ENCODE results near the gene KANK3. TPM values are rescaled to one million over a fixed set of nuclear protein-coding genes. Genes with fewer than 3 reads are reported as not detected.
"Not testable (repeated sequence)": the region's sequence is repeated elsewhere in the genome, so short reads cannot be mapped to it uniquely, and the experiment has no call there.

Gene KANK3
- total RNA-seq, 2 donors from 2014 or later, result 12.8 to 18.4 TPM

GRCh38 chr19:8304841-8305621 is 38.0 kb downstream of the KANK3 start:
- peaks cover 0 to 39% of the 10 kb centered on the region in 2 donors for H3K4me1 ChIP-seq
- TF ChIP-seq CTCF (IDR thresholded peaks at IDR 0.05), result no peak
- no peaks in the 10 kb centered on the region for H3K27me3 ChIP-seq
- H3K4me3 ChIP-seq, result no peak overlapping the region
- H3K27ac ChIP-seq, result no peak overlapping the region
- peaks cover 16% of the 10 kb centered on the region for H3K36me3 ChIP-seq
- no peaks in the 10 kb centered on the region for H3K9me3 ChIP-seq
- peak; percentile 49 for DNase-seq (ENCODE audit: low spot score)

- TF ChIP-seq CTCF (IDR thresholded peaks at IDR 0.05), result no peak
- Histone ChIP-seq H3K36me3 (peaks cover 7% of the 10 kb centered on the region), H3K4me3 (no peak overlapping the region), H3K27ac (no peak overlapping the region), H3K9me3 (no peaks in the 10 kb centered on the region), H3K27me3 (no peaks in the 10 kb centered on the region), H3K4me1 (peaks cover 0 to 17% of the 10 kb centered on the region in 2 donors)
- peak; percentile 55 for DNase-seq (ENCODE audit: low spot score)
Measured at GRCh38 chr19:8302734-8303133, 40.3 kb downstream of the KANK3 start.

- Histone ChIP-seq H3K27me3 (no peaks in the 10 kb centered on the region), H3K4me3 (no peak overlapping the region), H3K4me1 (peaks cover 0 to 13% of the 10 kb centered on the region in 2 donors), H3K27ac (no peak overlapping the region), H3K9me3 (no peaks in the 10 kb centered on the region), H3K36me3 (peaks cover 7% of the 10 kb centered on the region)
- TF ChIP-seq CTCF (IDR thresholded peaks at IDR 0.05), result no peak
- DNase-seq (ENCODE audit: low spot score), result peak; percentile 58
Measured at GRCh38 chr19:8302357-8302691, 40.7 kb downstream of the KANK3 start.

- not testable (repeated sequence) for H3K27ac ChIP-seq; H3K4me1 ChIP-seq; H3K9me3 ChIP-seq; DNase-seq (ENCODE audit: low spot score); H3K4me3 ChIP-seq; H3K27me3 ChIP-seq; H3K36me3 ChIP-seq
Measured at GRCh38 chr19:8291337-8291736, 51.7 kb downstream of the KANK3 start.

DNA sequence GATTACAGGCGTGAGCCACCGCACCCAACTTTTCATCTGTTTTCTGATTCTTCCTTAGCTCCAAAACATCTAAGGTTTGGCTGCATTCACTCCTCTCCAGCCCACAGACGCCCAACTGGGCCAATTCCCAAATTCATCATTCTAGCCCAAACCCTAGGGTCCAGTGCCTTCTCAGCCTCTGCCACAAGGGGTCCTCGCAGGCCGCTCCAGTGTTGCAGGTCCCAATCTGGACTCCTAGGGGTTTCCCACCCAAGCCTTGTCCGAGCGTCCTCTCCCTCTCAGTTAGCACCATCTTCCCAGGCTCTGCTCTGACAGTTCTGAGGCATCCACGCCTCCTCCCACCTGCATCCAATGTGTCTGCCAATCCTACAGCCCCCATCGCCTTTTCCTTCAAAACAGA is 66.6 kb downstream of the KANK3 start:
- H3K27me3 ChIP-seq; H3K9me3 ChIP-seq; H3K4me3 ChIP-seq; H3K36me3 ChIP-seq; DNase-seq (ENCODE audit: low spot score); H3K4me1 ChIP-seq; H3K27ac ChIP-seq: not testable (repeated sequence)

Small RNA genes lying within 50 kb of the gene (microRNA-seq; reads per million reads assigned to microRNA genes)
- gene MIR4999 (ENCODE audit: borderline number of aligned reads in 2 of 2, borderline replicate concordance in 1 of 2), result 5.7 to 12.0 reads per million in 2 donors

Other genes starting within 250 kb of the KANK3 start
- not detected for gene FBN3, start 193.7 kb downstream of the KANK3 start, total RNA-seq
- 10 to 100 TPM; 19.4 to 20.5 TPM for gene CERS4, start 133.9 kb downstream of the KANK3 start, total RNA-seq
- 10 to 100 TPM; 48.8 to 51.0 TPM for gene CD320, start 34.9 kb downstream of the KANK3 start, total RNA-seq
- 10 to 100 TPM; 81.0 to 82.0 TPM for gene NDUFA7, start 21.9 kb downstream of the KANK3 start, total RNA-seq
- gene RPS28, start 21.8 kb downstream of the KANK3 start, total RNA-seq, result 100 to 1,000 TPM; 158 to 402 TPM
- 10 to 100 TPM; 32.6 to 69.1 TPM for gene ANGPTL4, start 20.9 kb upstream of the KANK3 start, total RNA-seq
- gene RAB11B, start 47.1 kb upstream of the KANK3 start, total RNA-seq, result 10 to 100 TPM; 51.0 to 66.0 TPM
- 100 to 1,000 TPM; 222 to 270 TPM for gene MARCHF2, start 70.0 kb upstream of the KANK3 start, total RNA-seq
- 10 to 100 TPM; 51.0 to 76.5 TPM for gene HNRNPM, start 101.7 kb upstream of the KANK3 start, total RNA-seq
- under 1 TPM; 0.19 to 0.79 TPM for gene PRAM1, start 159.4 kb upstream of the KANK3 start, total RNA-seq
- 10 to 100 TPM in 1 of 2 donors, 1 to 10 TPM in 1; 8.2 to 13.5 TPM for gene ZNF414, start 170.9 kb upstream of the KANK3 start, total RNA-seq
- gene MYO1F, start 234.2 kb upstream of the KANK3 start, total RNA-seq, result 10 to 100 TPM in 1 of 2 donors, 1 to 10 TPM in 1; 4.4 to 10.8 TPM